HCT116 (cell line): ENCODE measurements around the gene MAML1. TPM values are rescaled to one million over a fixed set of nuclear protein-coding genes. Genes with fewer than 3 reads are reported as not detected.

Experiments used
- ATAC-seq: fragments of 200-7000 bp; cut with Tn5 transposase; 2 replicates; pipeline ENCODE4 v1.9.1; 2020; ENCODE audit warnings: mild to moderate bottlenecking, moderate library complexity
- BruUV-seq: library from RNA; stranded (reverse); fragments of 400-500 nt; replicated peaks from 2 replicates; lab custom pipeline; 2021; lab: Mats Ljungman, UMichigan
- CTCF ChIA-PET: fragments of 300-600 bp; sonication (Branson Sonifier 250); formaldehyde crosslinking; loops from one replicate; lab custom pipeline; 2021; ENCODE audit warnings: antibody characterized with exemption; lab: Charles Lee
- POLR2A ChIA-PET: fragments of 300-600, 350-600 bp; sonication (Branson Sonifier 250); formaldehyde crosslinking; loops from one replicate; lab custom pipeline; 2021; ENCODE audit warnings: antibody characterized with exemption; lab: Charles Lee
- RAD21 ChIA-PET, 2 experiments: fragments of 300-600 bp; sonication (Branson Sonifier 250); formaldehyde crosslinking; loops; one replicate each; lab custom pipeline; 2023; ENCODE audit warnings: low total read pairs in 2 of 2; ENCODE audit not compliant: uncharacterized antibody in 2 of 2, unreplicated experiment in 2 of 2, low non-redundant PET in 1 of 2; lab: Charles Lee
- DNase-seq: peaks from one replicate; pipeline ENCODE4 v3.0.0-alpha.2; 2010; ENCODE audit warnings: low read depth, low spot score
- H2AFZ ChIP-seq: fragments of 200-600 bp; shearing (Covaris generic), sonication (generic); 2 replicates; pipeline ENCODE4 v1.6.1; 2017; ENCODE audit warnings: low read depth, mixed run types, mixed read lengths, antibody characterized with exemption, low read length; ENCODE audit not compliant: poor library complexity, severe bottlenecking
- H3K27ac ChIP-seq: 2 replicates; pipeline ENCODE4 v1.5.1; 2012; ENCODE audit warnings: low read depth, low read length
- H3K27me3 ChIP-seq: fragments of 200-600 bp; sonication (generic); 2 replicates; pipeline ENCODE4 v1.6.1; 2016; ENCODE audit warnings: mixed run types, low read length, mixed read lengths; ENCODE audit not compliant: insufficient read depth
- H3K36me3 ChIP-seq, 2 experiments: fragments of 200-500 bp in 1 of 2; fragments of 200-600 bp in 1 of 2; sonication (Bioruptor generic) in 1 of 2; sonication (generic) in 1 of 2; 2 replicates each; pipeline versions ENCODE4 v1.5.1 to v1.6.1; 2014 to 2016; ENCODE audit warnings: low read length in 2 of 2, inconsistent platforms in 1 of 2, mixed read lengths in 1 of 2, mixed run types in 1 of 2; ENCODE audit not compliant: insufficient read depth in 2 of 2, control insufficient read depth in 1 of 2
- H3K4me1 ChIP-seq, 2 experiments: fragments of 200-600 bp in 1 of 2; sonication (generic) in 1 of 2; 2 replicates each; pipeline versions ENCODE4 v1.5.1 to v1.6.1; 2012 to 2017; ENCODE audit warnings: low read length in 2 of 2, inconsistent platforms in 1 of 2, mild to moderate bottlenecking in 1 of 2, mixed read lengths in 1 of 2, mixed run types in 1 of 2, moderate library complexity in 1 of 2; ENCODE audit not compliant: insufficient read depth in 2 of 2, control insufficient read depth in 1 of 2
- H3K4me2 ChIP-seq: fragments of 200-600 bp; sonication (generic); 2 replicates; pipeline ENCODE4 v1.6.1; 2017; ENCODE audit warnings: mixed run types, low read length, mixed read lengths
- H3K4me3 ChIP-seq, 2 experiments: fragments of 200-600 bp in 1 of 2; sonication (generic) in 1 of 2; replicated peaks in 1 of 2; 2 replicates each; pipeline ENCODE4 v1.5.1; 2011 to 2016; ENCODE audit warnings: low read length in 2 of 2, control low read depth in 1 of 2, low read depth in 1 of 2, mild to moderate bottlenecking in 1 of 2, mixed read lengths in 1 of 2, mixed run types in 1 of 2
- H3K79me2 ChIP-seq: fragments of 200-600 bp; sonication (generic); 2 replicates; pipeline ENCODE4 v1.6.1; 2017; ENCODE audit warnings: mild to moderate bottlenecking, mixed run types, low read length, moderate library complexity, mixed read lengths; ENCODE audit not compliant: insufficient read depth
- H3K9ac ChIP-seq: fragments of 200-600 bp; sonication (generic); 2 replicates; pipeline ENCODE4 v1.6.1; 2016; ENCODE audit warnings: low read length, mixed read lengths
- H3K9me2 ChIP-seq: fragments of 200-600 bp; sonication (generic), shearing (Covaris generic); 2 replicates; pipeline ENCODE4 v1.6.1; 2017; ENCODE audit warnings: mixed run types, mild to moderate bottlenecking, moderate library complexity; ENCODE audit not compliant: insufficient read depth
- H3K9me3 ChIP-seq, 2 experiments: fragments of 200-500 bp in 1 of 2; fragments of 200-600 bp in 1 of 2; sonication (Bioruptor generic) in 1 of 2; sonication (generic) in 1 of 2; 2 replicates each; pipeline ENCODE4 v1.6.1; 2014 to 2017; ENCODE audit warnings: low read length in 2 of 2, mixed read lengths in 2 of 2, inconsistent platforms in 1 of 2, low read depth in 1 of 2, mild to moderate bottlenecking in 1 of 2, mixed run types in 1 of 2, moderate library complexity in 1 of 2; ENCODE audit not compliant: control insufficient read depth in 1 of 2, insufficient read depth in 1 of 2
- H4K20me1 ChIP-seq: fragments of 200-600 bp; sonication (generic), shearing (Covaris generic); 2 replicates; pipeline ENCODE4 v1.6.1; 2017; ENCODE audit warnings: mixed run types, mild to moderate bottlenecking, moderate library complexity; ENCODE audit not compliant: insufficient read depth
- EGR1 ChIP-seq: IDR thresholded peaks from 2 replicates; pipeline ENCODE4 v1.6.1; 2012; ENCODE audit warnings: low read depth
- ELF1 ChIP-seq: IDR thresholded peaks from 2 replicates; pipeline ENCODE4 v1.6.1; 2012; ENCODE audit warnings: low read depth, borderline replicate concordance
- EZH2 ChIP-seq: fragments of 200-600 bp; sonication (generic); IDR thresholded peaks from 2 replicates; pipeline ENCODE4 v1.6.1; 2017; ENCODE audit warnings: antibody characterized with exemption, mixed run types
- JUND ChIP-seq: IDR thresholded peaks from 2 replicates; pipeline ENCODE4 v1.6.1; 2012
- POLR2A ChIP-seq: IDR thresholded peaks from 2 replicates; pipeline ENCODE4 v1.7.0; 2011; ENCODE audit warnings: borderline replicate concordance; ENCODE audit not compliant: insufficient read depth, insufficient read length; ENCODE audit errors: extremely low read depth
- POLR2AphosphoS5 ChIP-seq: IDR thresholded peaks from 2 replicates; pipeline ENCODE4 v1.6.1; 2011; ENCODE audit warnings: mild to moderate bottlenecking, low read depth, low read length, moderate library complexity
- RAD21 ChIP-seq: IDR thresholded peaks from 2 replicates; pipeline ENCODE4 v1.6.1; 2012; ENCODE audit warnings: low read depth, mild to moderate bottlenecking
- SIN3A ChIP-seq: IDR thresholded peaks from 2 replicates; pipeline ENCODE4 v1.6.1; 2012; ENCODE audit warnings: low read depth
- YY1 ChIP-seq: IDR thresholded peaks from 2 replicates; pipeline ENCODE4 v1.6.1; 2011; ENCODE audit warnings: low read length, low read depth, moderate library complexity, mild to moderate bottlenecking; ENCODE audit not compliant: insufficient replicate concordance; ENCODE audit errors: extremely low read depth
- ZNF274 ChIP-seq: fragments of 200-500 bp; sonication (Bioruptor generic); IDR thresholded peaks from 2 replicates; pipeline ENCODE4 v1.6.1; 2014; ENCODE audit warnings: mild to moderate bottlenecking, low read depth, low read length, inconsistent platforms
- intact Hi-C: fragments of 100-400 bp; cut with micrococcal nuclease; formaldehyde crosslinking; loops from 2 replicates; pipeline ENCODE4 v1.10.0; 2022
- total RNA-seq: library from RNA; stranded (reverse); gene quantifications from one replicate; pipeline ENCODE4 v1.2.1, GENCODE V29; 2021; ENCODE audit not compliant: unreplicated experiment
- TF ChIP-seq, protein P1 (sequence below): IDR thresholded peaks from 2 replicates; pipeline ENCODE4 v1.6.1; 2011; ENCODE audit warnings: mild to moderate bottlenecking, low read length, moderate library complexity; ENCODE audit not compliant: insufficient replicate concordance; ENCODE audit errors: extremely low read depth
- TF ChIP-seq, protein P2 (sequence below): IDR thresholded peaks from 2 replicates; pipeline ENCODE4 v1.6.1; 2012; ENCODE audit warnings: low read depth

MAML1 gene
- total RNA-seq, 1 experiment from 2014 or later, result 29.5 TPM

DNA sequence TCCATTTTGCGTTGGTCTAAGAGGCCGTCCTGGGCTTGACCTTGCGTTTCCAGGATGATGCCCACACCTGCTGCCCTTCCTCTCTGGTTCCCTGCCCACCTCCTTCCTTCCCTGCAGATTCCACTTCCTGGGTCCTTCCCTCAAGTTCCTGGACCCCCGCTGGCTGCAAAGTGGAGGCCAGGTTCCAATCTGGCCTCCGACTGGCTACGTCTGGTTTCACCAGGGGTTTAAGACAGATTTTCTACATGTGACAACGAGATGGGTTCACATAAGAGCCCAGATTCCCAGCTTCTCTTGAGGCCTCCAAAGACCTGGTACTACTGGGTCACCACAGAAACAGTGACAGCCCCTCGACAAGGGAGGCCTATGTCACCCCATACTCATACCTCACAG, 71.9 kb downstream of the MAML1 start:
- Histone ChIP-seq H3K27ac (peak overlapping the region; percentile 99), H3K79me2 (peaks cover 50% of the 10 kb centered on the region), H3K4me1 (peaks cover 38 to 49% of the 10 kb centered on the region in 2 experiments), H3K4me2 (peak overlapping the region; percentile 99), H3K9me2 (no peaks in the 10 kb centered on the region), H3K36me3 (peaks cover 5 to 6% of the 10 kb centered on the region in 2 experiments; a peak in 1 of 4 replicates), H2AFZ (no peak overlapping the region), H4K20me1 (no peaks in the 10 kb centered on the region), H3K4me3 (peak overlapping the region; percentile 68 to 92), H3K27me3 (no peaks in the 10 kb centered on the region), H3K9ac (peak overlapping the region; percentile 88), H3K9me3 (no peaks in the 10 kb centered on the region)
- ChIA-PET POLR2A (no interaction called here), CTCF (no interaction called here), RAD21 (no interaction called here)
- DNase-seq (no peak), ATAC-seq (no peak)
- TF ChIP-seq JUND (no peak), YY1 (no peak), POLR2A (no peak), ELF1 (no peak), RAD21 (no peak), POLR2AphosphoS5 (no peak), ZNF274 (no peak), SIN3A (no peak), EGR1 (no peak), EZH2 (no peak)
- TF ChIP-seq, protein P1, sequence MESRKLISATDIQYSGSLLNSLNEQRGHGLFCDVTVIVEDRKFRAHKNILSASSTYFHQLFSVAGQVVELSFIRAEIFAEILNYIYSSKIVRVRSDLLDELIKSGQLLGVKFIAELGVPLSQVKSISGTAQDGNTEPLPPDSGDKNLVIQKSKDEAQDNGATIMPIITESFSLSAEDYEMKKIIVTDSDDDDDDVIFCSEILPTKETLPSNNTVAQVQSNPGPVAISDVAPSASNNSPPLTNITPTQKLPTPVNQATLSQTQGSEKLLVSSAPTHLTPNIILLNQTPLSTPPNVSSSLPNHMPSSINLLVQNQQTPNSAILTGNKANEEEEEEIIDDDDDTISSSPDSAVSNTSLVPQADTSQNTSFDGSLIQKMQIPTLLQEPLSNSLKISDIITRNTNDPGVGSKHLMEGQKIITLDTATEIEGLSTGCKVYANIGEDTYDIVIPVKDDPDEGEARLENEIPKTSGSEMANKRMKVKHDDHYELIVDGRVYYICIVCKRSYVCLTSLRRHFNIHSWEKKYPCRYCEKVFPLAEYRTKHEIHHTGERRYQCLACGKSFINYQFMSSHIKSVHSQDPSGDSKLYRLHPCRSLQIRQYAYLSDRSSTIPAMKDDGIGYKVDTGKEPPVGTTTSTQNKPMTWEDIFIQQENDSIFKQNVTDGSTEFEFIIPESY, result no peak
- TF ChIP-seq, protein P2, sequence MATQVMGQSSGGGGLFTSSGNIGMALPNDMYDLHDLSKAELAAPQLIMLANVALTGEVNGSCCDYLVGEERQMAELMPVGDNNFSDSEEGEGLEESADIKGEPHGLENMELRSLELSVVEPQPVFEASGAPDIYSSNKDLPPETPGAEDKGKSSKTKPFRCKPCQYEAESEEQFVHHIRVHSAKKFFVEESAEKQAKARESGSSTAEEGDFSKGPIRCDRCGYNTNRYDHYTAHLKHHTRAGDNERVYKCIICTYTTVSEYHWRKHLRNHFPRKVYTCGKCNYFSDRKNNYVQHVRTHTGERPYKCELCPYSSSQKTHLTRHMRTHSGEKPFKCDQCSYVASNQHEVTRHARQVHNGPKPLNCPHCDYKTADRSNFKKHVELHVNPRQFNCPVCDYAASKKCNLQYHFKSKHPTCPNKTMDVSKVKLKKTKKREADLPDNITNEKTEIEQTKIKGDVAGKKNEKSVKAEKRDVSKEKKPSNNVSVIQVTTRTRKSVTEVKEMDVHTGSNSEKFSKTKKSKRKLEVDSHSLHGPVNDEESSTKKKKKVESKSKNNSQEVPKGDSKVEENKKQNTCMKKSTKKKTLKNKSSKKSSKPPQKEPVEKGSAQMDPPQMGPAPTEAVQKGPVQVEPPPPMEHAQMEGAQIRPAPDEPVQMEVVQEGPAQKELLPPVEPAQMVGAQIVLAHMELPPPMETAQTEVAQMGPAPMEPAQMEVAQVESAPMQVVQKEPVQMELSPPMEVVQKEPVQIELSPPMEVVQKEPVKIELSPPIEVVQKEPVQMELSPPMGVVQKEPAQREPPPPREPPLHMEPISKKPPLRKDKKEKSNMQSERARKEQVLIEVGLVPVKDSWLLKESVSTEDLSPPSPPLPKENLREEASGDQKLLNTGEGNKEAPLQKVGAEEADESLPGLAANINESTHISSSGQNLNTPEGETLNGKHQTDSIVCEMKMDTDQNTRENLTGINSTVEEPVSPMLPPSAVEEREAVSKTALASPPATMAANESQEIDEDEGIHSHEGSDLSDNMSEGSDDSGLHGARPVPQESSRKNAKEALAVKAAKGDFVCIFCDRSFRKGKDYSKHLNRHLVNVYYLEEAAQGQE, result no peak
- BruUV-seq, result no TSS peak
- intact Hi-C loops, result loop anchor here (5.0 kb wide), 2 partner anchors 103 to 288 kb away; partner anchors contain the start of gene TBC1D9B
